GM18909 (cell line): ENCODE results near the gene MTHFD1.
A peak's percentile ranks its signal among the peaks of the same experiment; 100 is the strongest.

Experiments
- ATAC-seq: cut with Tn5 transposase; IDR thresholded peaks from one replicate; pipeline ENCODE4 v1.9.1; 2021; ENCODE audit warnings: mild to moderate bottlenecking; ENCODE audit not compliant: unreplicated experiment, poor library complexity

MTHFD1 gene

GRCh38 chr14:64401949-64402348, 13.8 kb downstream of the MTHFD1 start:
- ATAC-seq, result no peak

GRCh38 chr14:64405295-64405694, 17.1 kb downstream of the MTHFD1 start:
- ATAC-seq, result no peak

- peak; percentile 34 for ATAC-seq
These were observed 19.2 kb downstream of the MTHFD1 start for GRCh38 chr14:64407329-64407728.

GRCh38 chr14:64409126-64409920, 21.2 kb downstream of the MTHFD1 start:
- ATAC-seq, result peak; percentile 67

GRCh38 chr14:64410084-64410774, 22.1 kb downstream of the MTHFD1 start:
- ATAC-seq, result no peak

- ATAC-seq, result no peak
These were observed 22.8 kb downstream of the MTHFD1 start for GRCh38 chr14:64411001-64411400.

- ATAC-seq, result no peak
These were observed 24.1 kb downstream of the MTHFD1 start for GRCh38 chr14:64412237-64412636.

GRCh38 chr14:64416348-64416932, 28.3 kb downstream of the MTHFD1 start:
- ATAC-seq, result no peak

- no peak for ATAC-seq
These were observed 29.1 kb downstream of the MTHFD1 start for GRCh38 chr14:64417055-64417770.

GRCh38 chr14:64417771-64418125, 29.6 kb downstream of the MTHFD1 start:
- ATAC-seq, result no peak

GRCh38 chr14:64419003-64419402, 30.9 kb downstream of the MTHFD1 start:
- no peak for ATAC-seq

- ATAC-seq, result no peak
These were observed 33.0 kb downstream of the MTHFD1 start for GRCh38 chr14:64421166-64421565.

- ATAC-seq, result no peak
These were observed 33.9 kb downstream of the MTHFD1 start for GRCh38 chr14:64422005-64422404.

- no peak for ATAC-seq
These were observed 34.6 kb downstream of the MTHFD1 start for GRCh38 chr14:64422756-64423155.

GRCh38 chr14:64423987-64424386, 35.8 kb downstream of the MTHFD1 start:
- no peak for ATAC-seq

GRCh38 chr14:64434528-64434927, 46.4 kb downstream of the MTHFD1 start:
- ATAC-seq, result no peak

GRCh38 chr14:64438181-64438841, 50.2 kb downstream of the MTHFD1 start:
- ATAC-seq, result no peak

GRCh38 chr14:64439141-64439540, 51.0 kb downstream of the MTHFD1 start:
- no peak for ATAC-seq

- ATAC-seq, result no peak
These were observed 52.3 kb downstream of the MTHFD1 start for GRCh38 chr14:64440494-64440893.

GRCh38 chr14:64442300-64442988, 54.3 kb downstream of the MTHFD1 start:
- ATAC-seq, result no peak
